ENCODE results near the gene DEPDC1B.

DNA sequence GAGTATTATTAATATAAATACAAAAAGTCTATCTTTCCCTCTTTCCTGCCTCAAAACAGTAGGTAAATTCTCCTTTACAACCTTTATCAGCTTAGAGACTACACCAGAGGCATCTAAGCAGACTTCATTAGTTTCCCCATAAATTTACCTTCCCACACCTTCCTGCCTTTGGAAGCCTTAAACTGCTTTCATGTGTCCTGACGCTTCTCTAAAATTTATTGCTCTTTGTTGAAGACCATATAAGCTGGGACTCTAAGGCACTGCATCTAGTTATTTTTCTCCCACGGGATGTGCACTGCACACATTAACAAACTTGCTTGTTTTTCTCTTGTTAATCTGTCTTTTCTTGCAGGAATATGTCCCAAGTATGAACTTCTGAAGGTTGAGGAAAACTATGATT, 51.8 kb downstream of the DEPDC1B start:
- TF ChIP-seq, protein P1, sequence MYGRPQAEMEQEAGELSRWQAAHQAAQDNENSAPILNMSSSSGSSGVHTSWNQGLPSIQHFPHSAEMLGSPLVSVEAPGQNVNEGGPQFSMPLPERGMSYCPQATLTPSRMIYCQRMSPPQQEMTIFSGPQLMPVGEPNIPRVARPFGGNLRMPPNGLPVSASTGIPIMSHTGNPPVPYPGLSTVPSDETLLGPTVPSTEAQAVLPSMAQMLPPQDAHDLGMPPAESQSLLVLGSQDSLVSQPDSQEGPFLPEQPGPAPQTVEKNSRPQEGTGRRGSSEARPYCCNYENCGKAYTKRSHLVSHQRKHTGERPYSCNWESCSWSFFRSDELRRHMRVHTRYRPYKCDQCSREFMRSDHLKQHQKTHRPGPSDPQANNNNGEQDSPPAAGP (tag by site-specific recombination; IDR thresholded peaks at IDR 0.05): no peak
- TF ChIP-seq ZNF501 (tag by site-specific recombination; IDR thresholded peaks at IDR 0.05): no peak
- no peak for TF ChIP-seq ZBTB44 (tag by site-specific recombination; IDR thresholded peaks at IDR 0.05)
